ENCODE measurements around the gene EID1. TPM values are rescaled to one million over a fixed set of nuclear protein-coding genes. Genes with fewer than 3 reads are reported as not detected.
A peak's percentile ranks its signal among the peaks of the same experiment; 100 is the strongest.

The EID1 gene
- total and polyA plus RNA-seq, 2 donors (not counting 3 experiments of a cell fraction or from before 2014, with no cell fraction given) = 146 to 155 TPM

- CTCF ChIA-PET = interaction anchor here (0.6 to 10.8 kb wide), 60 partner anchors 8 to 1454 kb away, joined by 3 to 181 read pairs (median 4); partner anchors contain the start of genes COPS2, EID1, FGF7 and GALK2
- Histone ChIP-seq H3K4me2 (ENCODE audit: insufficient read depth, low read length) (no peak overlapping the region), H3K9me1 (replicated peaks; ENCODE audit: control insufficient read depth, extremely low read depth, insufficient read depth, low read length) (no peaks in the 10 kb centered on the region), H3K9me3 (replicated peaks; ENCODE audit: control insufficient read depth, insufficient read depth, low read length) (no peaks in the 10 kb centered on the region), H3K9ac (replicated peaks; ENCODE audit: extremely low read depth, insufficient read depth, low read length) (no peak overlapping the region), H2AFZ (ENCODE audit: low read depth, low read length) (no peak overlapping the region), H3K36me3 (ENCODE audit: control insufficient read depth in 2 of 2, extremely low read depth in 1 of 2, insufficient read depth in 2 of 2, low read length in 2 of 2) (no peaks in the 10 kb centered on the region), H3K27ac (ENCODE audit: insufficient read depth, low read depth, low read length) (no peak overlapping the region), H3K79me2 (ENCODE audit: control insufficient read depth, insufficient read depth, low read length) (no peaks in the 10 kb centered on the region), H3K4me1 (ENCODE audit: control insufficient read depth, extremely low read depth, insufficient read depth, low read length) (no peaks in the 10 kb centered on the region), H4K20me1 (replicated peaks; ENCODE audit: control insufficient read depth, extremely low read depth, insufficient read depth, low read length) (no peaks in the 10 kb centered on the region), H3K27me3 (ENCODE audit: control insufficient read depth in 2 of 2, insufficient read depth in 2 of 2, low read length in 2 of 2) (no peaks in the 10 kb centered on the region), H3K4me3 (replicated peaks in 1 of 3; ENCODE audit: insufficient read depth in 1 of 3, low read depth in 1 of 3, low read length in 3 of 3) (no peak overlapping the region)
- FAIRE-seq = peak; percentile 62
- POLR2A ChIA-PET = no interaction called here
- TF ChIP-seq CTCF (IDR thresholded peaks at IDR 0.05; ENCODE audit: extremely low read depth in 1 of 2, insufficient read depth in 1 of 2, low read depth in 1 of 2, low read length in 2 of 2) (peak; percentile 51 to 57), POLR2AphosphoS5 (IDR thresholded peaks at IDR 0.05; ENCODE audit: insufficient read depth, low read depth, low read length) (no peak)
- peak; percentile 58 for DNase-seq (ENCODE audit: low read depth, low spot score)
- no TSS peak for BruUV-seq (replicated peaks)
- dilution Hi-C loops (cut with MboI; ENCODE audit: extremely low pct_ligation_motif_present, low sequenced_read_pairs) (no loop called here), intact Hi-C loops (cut with micrococcal nuclease) (loop anchor here (1.0 to 5.0 kb wide), 8 partner anchors 113 to 1283 kb away; partner anchors contain the start of genes DTWD1 and FAM227B)
These were observed 16.0 kb upstream of the EID1 start for GRCh38 chr15:48861813-48862431.

- Histone ChIP-seq H3K4me1 (ENCODE audit: control insufficient read depth, extremely low read depth, insufficient read depth, low read length) (no peaks in the 10 kb centered on the region), H3K27ac (ENCODE audit: insufficient read depth, low read depth, low read length) (no peak overlapping the region), H4K20me1 (replicated peaks; ENCODE audit: control insufficient read depth, extremely low read depth, insufficient read depth, low read length) (no peaks in the 10 kb centered on the region), H3K79me2 (ENCODE audit: control insufficient read depth, insufficient read depth, low read length) (no peaks in the 10 kb centered on the region), H2AFZ (ENCODE audit: low read depth, low read length) (peak overlapping the region; percentile 20), H3K36me3 (ENCODE audit: control insufficient read depth in 2 of 2, extremely low read depth in 1 of 2, insufficient read depth in 2 of 2, low read length in 2 of 2) (no peaks in the 10 kb centered on the region), H3K4me3 (replicated peaks in 1 of 3; ENCODE audit: insufficient read depth in 1 of 3, low read depth in 1 of 3, low read length in 3 of 3) (no peak overlapping the region), H3K9me3 (replicated peaks; ENCODE audit: control insufficient read depth, insufficient read depth, low read length) (no peaks in the 10 kb centered on the region), H3K9me1 (replicated peaks; ENCODE audit: control insufficient read depth, extremely low read depth, insufficient read depth, low read length) (no peaks in the 10 kb centered on the region), H3K4me2 (ENCODE audit: insufficient read depth, low read length) (no peak overlapping the region), H3K9ac (replicated peaks; ENCODE audit: extremely low read depth, insufficient read depth, low read length) (no peak overlapping the region), H3K27me3 (ENCODE audit: control insufficient read depth in 2 of 2, insufficient read depth in 2 of 2, low read length in 2 of 2) (no peaks in the 10 kb centered on the region)
- intact Hi-C loops (cut with micrococcal nuclease) (loop anchor here (1.0 to 5.0 kb wide), 8 partner anchors 113 to 1283 kb away; partner anchors contain the start of genes DTWD1 and FAM227B), dilution Hi-C loops (cut with MboI; ENCODE audit: extremely low pct_ligation_motif_present, low sequenced_read_pairs) (no loop called here)
- CTCF ChIA-PET = interaction anchor here (0.6 to 10.8 kb wide), 14 partner anchors 12 to 1282 kb away, joined by 3 to 181 read pairs (median 17); partner anchors contain the start of genes COPS2, FGF7 and SHC4
- BruUV-seq (replicated peaks) = no TSS peak
- FAIRE-seq = no peak
- TF ChIP-seq FOS (IDR thresholded peaks at IDR 0.05; ENCODE audit: borderline replicate concordance, insufficient read depth, low read length) (no peak), MAX (IDR thresholded peaks at IDR 0.05; ENCODE audit: insufficient read depth, insufficient read length) (no peak), GATA2 (IDR thresholded peaks at IDR 0.05; ENCODE audit: insufficient read depth, insufficient read length, low read depth, low read length) (no peak), JUN (IDR thresholded peaks at IDR 0.05; ENCODE audit: borderline replicate concordance, insufficient read depth, insufficient read length, low read depth) (no peak), MYC (IDR thresholded peaks at IDR 0.05; ENCODE audit: low read depth, low read length) (no peak), CTCF (IDR thresholded peaks at IDR 0.05; ENCODE audit: extremely low read depth in 1 of 2, insufficient read depth in 1 of 2, low read depth in 1 of 2, low read length in 2 of 2) (no peak), EZH2 (IDR thresholded peaks at IDR 0.05; ENCODE audit: borderline replicate concordance, low read depth, low read length, severe bottlenecking) (no peak)
- no peak for DNase-seq (ENCODE audit: low read depth, low spot score)
- POLR2A ChIA-PET = no interaction called here
These were observed 15.2 kb upstream of the EID1 start for GRCh38 chr15:48862705-48863104.
